Gastrocnemius medialis (tissue), 4 donors: Measurements from ENCODE around the gene NEK11.

Experiments
- CTCF ChIP-seq, 5 experiments: fragments of 450-650 bp in 3 of 5; fragments of 200-600 bp in 2 of 5; sonication (generic) in 2 of 5; IDR thresholded peaks in 4 of 5; conservative IDR thresholded peaks in 1 of 5; 1 replicate in 4 of 5; 2 replicates in 1 of 5; pipeline ENCODE4 v1.5.1; 2016 to 2019; ENCODE audit warnings: antibody characterized with exemption in 5 of 5, mild to moderate bottlenecking in 3 of 5, moderate library complexity in 3 of 5
- POLR2A ChIP-seq, 2 donors: fragments of 450-650 bp; IDR thresholded peaks; one replicate each; pipeline ENCODE4 v1.6.1; 2017; ENCODE audit warnings: antibody characterized with exemption in 2 of 2, mild to moderate bottlenecking in 2 of 2, moderate library complexity in 2 of 2

GRCh38 chr3:131140891-131141290 lies 114.2 kb downstream of the NEK11 start:
- TF ChIP-seq CTCF (IDR thresholded peaks at IDR 0.05 in 4 of 5, conservative IDR thresholded peaks at IDR 0.05 in 1 of 5) (no peak), POLR2A (IDR thresholded peaks at IDR 0.05) (no peak)
